Uterus (tissue), 4 donors: ENCODE measurements around the gene EGR1. TPM values are rescaled to one million over a fixed set of nuclear protein-coding genes. Genes with fewer than 3 reads are reported as not detected.
A peak's percentile ranks its signal among the peaks of the same experiment; 100 is the strongest.

Experiments used
- DNase-seq, 2 donors: peaks; one replicate each; pipeline ENCODE4 v3.0.0-alpha.2; 2019 to 2020
- H3K27ac ChIP-seq, 2 donors: fragments of 200-600 bp; sonication (generic); 1 replicate in 1 of 2; 2 replicates in 1 of 2; pipeline ENCODE4 v1.5.1; 2016 to 2018
- H3K27me3 ChIP-seq, 2 donors: fragments of 200-600 bp; sonication (generic); one replicate each; pipeline ENCODE4 v1.5.1; 2018 to 2019; ENCODE audit warnings: control low read depth in 1 of 2
- H3K36me3 ChIP-seq, 2 donors: fragments of 200-600 bp; sonication (generic); one replicate each; pipeline ENCODE4 v1.5.1; 2019; ENCODE audit warnings: control low read depth in 1 of 2
- H3K4me1 ChIP-seq, 2 donors: fragments of 200-600 bp; sonication (generic); one replicate each; pipeline ENCODE4 v1.5.1; 2018 to 2019; ENCODE audit warnings: control low read depth in 1 of 2
- H3K4me3 ChIP-seq, 2 donors: fragments of 200-600 bp; sonication (generic); 1 replicate in 1 of 2; 2 replicates in 1 of 2; pipeline ENCODE4 v1.5.1; 2018 to 2019; ENCODE audit warnings: mild to moderate bottlenecking in 1 of 2
- H3K9me3 ChIP-seq, 2 donors: fragments of 200-600 bp; sonication (generic); one replicate each; pipeline ENCODE4 v1.5.1; 2019; ENCODE audit warnings: control low read depth in 1 of 2
- CTCF ChIP-seq, 4 experiments: fragments of 200-600 bp in 2 of 4; fragments of 450-650 bp in 2 of 4; sonication (generic) in 2 of 4; IDR thresholded peaks; one replicate each; pipeline ENCODE4 v1.5.1; 2016 to 2019; ENCODE audit warnings: antibody characterized with exemption in 4 of 4, mild to moderate bottlenecking in 2 of 4, moderate library complexity in 1 of 4
- POLR2A ChIP-seq, 2 donors: fragments of 450-650 bp; IDR thresholded peaks; one replicate each; pipeline ENCODE4 v1.6.1; 2016; ENCODE audit warnings: antibody characterized with exemption in 2 of 2, mild to moderate bottlenecking in 1 of 2, moderate library complexity in 1 of 2
- intact Hi-C: fragments of 100-400 bp; cut with DNase I; formaldehyde crosslinking; loops from one replicate; pipeline ENCODE4 v1.15.1; 2023; ENCODE audit warnings: low total_unique reads
- total RNA-seq, 4 donors: library from RNA; depleted of rRNA in 3 of 4; stranded (reverse); fragments of >200 nt in 3 of 4; gene quantifications; one replicate each; pipeline versions ENCODE4 v1.1.0 to v1.2.4, GENCODE V29; 2014 to 2023
- donor health status: DM: yes; HTN: yes; CAD: no.

Gene EGR1
- total RNA-seq, 4 donors from 2014 or later, result 2.6 to 123 (median 35.2) TPM

- H3K27me3 ChIP-seq, result no peaks in the 10 kb centered on the region
- H3K4me1 ChIP-seq, result no peaks in the 10 kb centered on the region
- DNase-seq, result no peak
- no peak overlapping the region for H3K4me3 ChIP-seq
- intact Hi-C loops, result loop anchor here (5.0 kb wide), 1 partner anchor 54 kb away; no protein-coding TSS in a partner anchor
- TF ChIP-seq POLR2A (IDR thresholded peaks at IDR 0.05), result no peak
- no peak for TF ChIP-seq CTCF (IDR thresholded peaks at IDR 0.05)
- peak overlapping the region in 1 of 2 donors; percentile 23 for H3K27ac ChIP-seq
- H3K36me3 ChIP-seq, result no peaks in the 10 kb centered on the region
- no peaks in the 10 kb centered on the region for H3K9me3 ChIP-seq
These were observed 16.5 kb upstream of the EGR1 start for GRCh38 chr5:138448481-138449398.

DNA sequence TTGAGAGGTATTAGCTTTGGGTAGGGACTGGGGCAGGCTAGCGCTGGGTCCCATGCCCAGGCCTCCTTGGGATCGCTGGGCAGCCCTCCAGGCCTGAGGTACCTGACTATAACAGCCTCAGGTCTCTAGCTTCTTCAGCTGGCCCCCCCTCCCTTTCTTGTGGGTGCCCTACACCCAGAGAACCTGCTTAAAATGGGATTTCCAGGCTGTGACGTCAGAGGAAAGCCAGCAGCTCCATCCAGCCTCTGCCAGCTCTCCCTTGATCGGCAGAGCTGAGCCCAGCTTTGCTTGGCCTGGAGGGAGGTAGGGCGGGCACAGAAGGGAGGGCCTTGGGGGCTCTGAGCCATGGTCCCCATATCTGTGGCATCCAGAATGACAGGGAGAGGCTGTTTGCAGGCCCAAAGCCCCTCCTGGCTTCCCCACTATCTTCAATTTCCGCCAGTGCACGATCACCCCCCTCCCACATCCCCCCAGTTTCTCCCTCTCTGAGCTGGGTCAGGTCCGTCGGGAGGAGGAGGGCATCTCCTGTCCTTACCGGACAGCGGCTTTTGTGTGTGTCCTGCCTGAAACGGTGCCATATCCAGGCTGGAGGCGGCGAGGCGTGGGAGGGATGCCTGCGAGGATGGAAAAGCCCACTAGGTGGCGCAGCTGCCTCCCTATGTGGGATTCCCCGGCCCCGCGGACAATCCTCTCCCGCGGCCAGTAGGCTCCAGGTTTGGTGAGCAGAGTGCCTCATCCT, 15.6 kb upstream of the EGR1 start:
- peak; percentile 90 to 92 for DNase-seq
- TF ChIP-seq CTCF (IDR thresholded peaks at IDR 0.05) (peak; percentile 95 to 99 (median 98)), POLR2A (IDR thresholded peaks at IDR 0.05) (no peak)
- H3K4me3 ChIP-seq, result no peak overlapping the region
- no peaks in the 10 kb centered on the region for H3K4me1 ChIP-seq
- H3K27ac ChIP-seq, result peak overlapping the region in 1 of 2 donors; percentile 23
- H3K9me3 ChIP-seq, result no peaks in the 10 kb centered on the region
- intact Hi-C loops, result loop anchor here (5.0 kb wide), 1 partner anchor 53 kb away; no protein-coding TSS in a partner anchor
- H3K27me3 ChIP-seq, result no peaks in the 10 kb centered on the region
- H3K36me3 ChIP-seq, result no peaks in the 10 kb centered on the region

DNA sequence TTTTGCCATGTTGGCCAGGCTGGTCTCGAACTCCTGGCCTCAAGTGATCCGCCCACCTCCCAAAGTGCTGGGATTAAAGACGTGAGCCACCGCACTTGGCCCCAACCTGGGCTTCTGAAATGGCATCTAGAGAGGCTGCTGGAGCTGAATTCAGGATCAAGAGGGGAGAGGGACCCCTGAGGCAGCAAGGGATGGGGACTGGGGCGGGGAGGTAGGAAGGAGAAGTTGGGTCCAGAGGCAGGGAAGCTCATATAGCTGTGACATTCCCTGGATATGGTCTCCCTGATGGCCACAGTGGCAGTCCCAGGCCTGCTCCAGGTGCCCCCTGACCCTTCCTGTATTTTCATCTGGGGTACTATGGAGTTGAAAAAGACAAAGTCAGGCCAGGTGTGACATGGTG, 14.3 kb upstream of the EGR1 start:
- H3K36me3 ChIP-seq, result no peaks in the 10 kb centered on the region
- DNase-seq, result no peak
- intact Hi-C loops, result no loop called here
- H3K4me3 ChIP-seq, result no peak overlapping the region
- no peak overlapping the region for H3K27ac ChIP-seq
- no peaks in the 10 kb centered on the region for H3K4me1 ChIP-seq
- H3K27me3 ChIP-seq, result no peaks in the 10 kb centered on the region
- H3K9me3 ChIP-seq, result no peaks in the 10 kb centered on the region
- no peak for TF ChIP-seq POLR2A (IDR thresholded peaks at IDR 0.05)
- no peak for TF ChIP-seq CTCF (IDR thresholded peaks at IDR 0.05)

- H3K27me3 ChIP-seq, result no peaks in the 10 kb centered on the region
- H3K36me3 ChIP-seq, result no peaks in the 10 kb centered on the region
- no peaks in the 10 kb centered on the region for H3K9me3 ChIP-seq
- no peak overlapping the region for H3K27ac ChIP-seq
- no peak for DNase-seq
- intact Hi-C loops, result no loop called here
- no peak overlapping the region for H3K4me3 ChIP-seq
- H3K4me1 ChIP-seq, result no peaks in the 10 kb centered on the region
- TF ChIP-seq POLR2A (IDR thresholded peaks at IDR 0.05), result no peak
- no peak for TF ChIP-seq CTCF (IDR thresholded peaks at IDR 0.05)
These were observed 12.6 kb upstream of the EGR1 start for GRCh38 chr5:138452720-138453119.

DNA sequence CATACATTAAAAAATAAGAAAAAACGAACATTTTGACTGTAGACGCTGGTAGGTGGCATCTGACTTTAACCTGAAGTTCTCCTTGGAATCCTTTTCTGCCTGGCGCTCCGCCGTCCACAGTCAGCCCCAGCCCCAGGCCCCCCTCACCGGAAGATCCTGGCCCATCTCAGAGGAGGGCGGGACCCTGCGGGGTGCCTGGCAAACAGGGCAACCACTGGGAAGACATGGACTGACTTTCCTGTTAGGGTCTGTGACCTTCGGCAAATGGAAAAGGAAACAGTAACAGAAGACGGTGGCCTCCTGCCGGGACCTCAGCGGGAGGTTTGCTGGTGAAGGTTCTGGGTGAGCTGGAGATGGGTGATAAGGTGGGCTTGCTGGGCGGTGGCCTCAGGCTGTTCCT, 11.7 kb upstream of the EGR1 start:
- H3K9me3 ChIP-seq, result no peaks in the 10 kb centered on the region
- intact Hi-C loops, result no loop called here
- no peaks in the 10 kb centered on the region for H3K27me3 ChIP-seq
- DNase-seq, result no peak
- H3K36me3 ChIP-seq, result no peaks in the 10 kb centered on the region
- no peaks in the 10 kb centered on the region for H3K4me1 ChIP-seq
- no peak overlapping the region for H3K27ac ChIP-seq
- TF ChIP-seq CTCF (IDR thresholded peaks at IDR 0.05), result no peak
- TF ChIP-seq POLR2A (IDR thresholded peaks at IDR 0.05), result no peak
- no peak overlapping the region for H3K4me3 ChIP-seq
